Left ventricle myocardium inferior (tissue), 1 donor: ENCODE measurements around the gene SIRT2. TPM values are rescaled to one million over a fixed set of nuclear protein-coding genes. Genes with fewer than 3 reads are reported as not detected.

Source experiments
- DNase-seq: peaks from one replicate; pipeline ENCODE4 v3.0.0-alpha.2; 2020
- H3K27ac ChIP-seq: fragments of 200-600 bp; replicated peaks from 2 replicates; pipeline ENCODE4 v1.8.0; 2021
- H3K27me3 ChIP-seq: fragments of 200-600 bp; 2 replicates; pipeline ENCODE4 v1.8.0; 2021; ENCODE audit warnings: low read depth
- H3K36me3 ChIP-seq: fragments of 200-600 bp; 2 replicates; pipeline ENCODE4 v1.8.0; 2021
- H3K4me1 ChIP-seq: fragments of 200-600 bp; 2 replicates; pipeline ENCODE4 v1.8.0; 2021
- H3K4me3 ChIP-seq: fragments of 200-600 bp; 2 replicates; pipeline ENCODE4 v1.8.0; 2021; ENCODE audit warnings: mild to moderate bottlenecking, moderate library complexity
- H3K9me3 ChIP-seq: fragments of 200-600 bp; replicated peaks from 2 replicates; pipeline ENCODE4 v1.8.0; 2021
- intact Hi-C: fragments of 100-400 bp; cut with micrococcal nuclease; formaldehyde crosslinking; loops from one replicate; pipeline ENCODE4 v1.11.0; 2022
- total RNA-seq: library from RNA; stranded (reverse); fragmentation: NEBNext Ultra II Directional; extraction: Animal tissue kit (Norgen Biotek cat#: 25700); gene quantifications from one replicate; pipeline ENCODE4 v1.2.1, GENCODE V29; 2021
- TF ChIP-seq, protein P1 (sequence below): fragments of 200-600 bp; IDR thresholded peaks from 2 replicates; pipeline ENCODE4 v1.8.0; 2021; ENCODE audit warnings: antibody characterized with exemption, mild to moderate bottlenecking, borderline replicate concordance
- donor health status: DM: no; HTN: yes; CAD: no; lungs with severe emphysema.

Gene SIRT2
- total RNA-seq, 1 donor from 2014 or later, result 99.0 TPM

DNA sequence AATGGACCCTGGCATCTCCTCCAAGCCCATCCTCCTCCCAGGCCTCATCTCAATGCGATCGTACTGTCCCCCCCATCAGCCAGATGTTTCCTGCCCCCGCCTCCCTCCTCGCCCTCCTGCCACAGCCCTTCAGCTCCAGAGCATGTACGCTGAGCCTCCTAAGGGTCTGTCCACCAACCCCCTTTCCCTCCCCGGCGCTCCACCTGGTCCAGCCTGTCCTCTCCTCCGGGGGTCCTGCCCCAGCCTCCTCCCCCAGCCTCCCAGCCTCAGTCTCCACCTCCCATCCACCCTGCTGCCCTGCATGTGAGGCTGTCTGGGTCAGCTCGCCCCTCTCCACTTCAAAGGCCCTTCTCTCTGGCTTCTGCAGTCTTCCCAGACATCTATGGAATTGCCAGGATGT is 4.5 kb downstream of the SIRT2 start:
- H3K27me3 ChIP-seq, result no peaks in the 10 kb centered on the region
- intact Hi-C loops, result no loop called here
- no peak for DNase-seq
- H3K4me3 ChIP-seq, result no peak overlapping the region
- H3K4me1 ChIP-seq, result peaks cover 65% of the 10 kb centered on the region
- no peaks in the 10 kb centered on the region for H3K9me3 ChIP-seq
- H3K27ac ChIP-seq, result no peak overlapping the region
- TF ChIP-seq, protein P1, sequence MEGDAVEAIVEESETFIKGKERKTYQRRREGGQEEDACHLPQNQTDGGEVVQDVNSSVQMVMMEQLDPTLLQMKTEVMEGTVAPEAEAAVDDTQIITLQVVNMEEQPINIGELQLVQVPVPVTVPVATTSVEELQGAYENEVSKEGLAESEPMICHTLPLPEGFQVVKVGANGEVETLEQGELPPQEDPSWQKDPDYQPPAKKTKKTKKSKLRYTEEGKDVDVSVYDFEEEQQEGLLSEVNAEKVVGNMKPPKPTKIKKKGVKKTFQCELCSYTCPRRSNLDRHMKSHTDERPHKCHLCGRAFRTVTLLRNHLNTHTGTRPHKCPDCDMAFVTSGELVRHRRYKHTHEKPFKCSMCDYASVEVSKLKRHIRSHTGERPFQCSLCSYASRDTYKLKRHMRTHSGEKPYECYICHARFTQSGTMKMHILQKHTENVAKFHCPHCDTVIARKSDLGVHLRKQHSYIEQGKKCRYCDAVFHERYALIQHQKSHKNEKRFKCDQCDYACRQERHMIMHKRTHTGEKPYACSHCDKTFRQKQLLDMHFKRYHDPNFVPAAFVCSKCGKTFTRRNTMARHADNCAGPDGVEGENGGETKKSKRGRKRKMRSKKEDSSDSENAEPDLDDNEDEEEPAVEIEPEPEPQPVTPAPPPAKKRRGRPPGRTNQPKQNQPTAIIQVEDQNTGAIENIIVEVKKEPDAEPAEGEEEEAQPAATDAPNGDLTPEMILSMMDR, result no peak
- peaks cover 17% of the 10 kb centered on the region for H3K36me3 ChIP-seq

DNA sequence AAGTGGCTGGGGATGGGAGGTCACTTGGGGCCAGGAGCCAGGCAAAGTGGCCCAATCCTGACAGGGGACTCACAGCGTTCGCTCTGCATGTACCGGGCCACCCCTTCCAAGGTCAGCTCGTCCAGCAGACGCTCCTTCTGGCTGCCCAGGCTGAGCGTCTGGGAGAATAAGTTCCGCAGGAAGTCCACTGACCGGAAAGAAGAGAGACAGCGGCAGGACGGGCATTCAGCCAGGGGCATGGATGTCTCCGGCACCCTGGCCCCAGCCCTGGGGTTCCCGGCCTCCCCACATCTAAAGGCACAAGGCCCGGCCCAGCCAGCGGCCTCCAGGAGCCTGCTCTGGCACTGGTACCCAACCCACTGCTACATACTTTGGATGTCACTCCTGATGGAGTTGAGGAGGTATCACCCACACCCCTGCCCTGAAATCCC is 6.1 kb downstream of the SIRT2 start:
- peaks cover 54% of the 10 kb centered on the region for H3K4me1 ChIP-seq
- intact Hi-C loops, result no loop called here
- no peak for DNase-seq
- no peaks in the 10 kb centered on the region for H3K9me3 ChIP-seq
- no peaks in the 10 kb centered on the region for H3K27me3 ChIP-seq
- H3K27ac ChIP-seq, result peak overlapping the region; percentile 36
- H3K4me3 ChIP-seq, result no peak overlapping the region
- H3K36me3 ChIP-seq, result peaks cover 33% of the 10 kb centered on the region
- TF ChIP-seq, protein P1, result no peak

DNA sequence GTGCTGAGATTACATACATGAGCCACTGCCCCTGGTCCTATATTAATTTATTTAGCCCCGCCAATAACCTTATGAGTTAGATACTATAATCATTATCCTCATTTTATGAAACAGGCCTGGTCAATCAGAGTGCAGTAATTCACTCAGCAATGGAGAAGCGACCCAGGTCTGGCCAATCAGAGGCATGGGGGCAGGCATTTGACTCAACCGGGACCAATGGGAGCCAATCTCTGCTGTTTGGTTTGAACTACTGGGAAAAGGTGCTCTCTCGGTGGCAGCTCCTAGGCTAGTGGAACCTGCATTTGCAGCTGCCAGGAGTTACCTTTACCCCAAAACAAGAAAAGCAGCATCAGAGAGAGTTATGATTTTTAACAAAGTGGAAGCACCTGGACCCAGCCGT is 6.6 kb downstream of the SIRT2 start:
- peaks cover 38% of the 10 kb centered on the region for H3K36me3 ChIP-seq
- peak overlapping the region; percentile 36 for H3K27ac ChIP-seq
- TF ChIP-seq, protein P1, result no peak
- H3K27me3 ChIP-seq, result no peaks in the 10 kb centered on the region
- no peak overlapping the region for H3K4me3 ChIP-seq
- H3K9me3 ChIP-seq, result no peaks in the 10 kb centered on the region
- no peak for DNase-seq
- peaks cover 49% of the 10 kb centered on the region for H3K4me1 ChIP-seq
- intact Hi-C loops, result no loop called here

DNA sequence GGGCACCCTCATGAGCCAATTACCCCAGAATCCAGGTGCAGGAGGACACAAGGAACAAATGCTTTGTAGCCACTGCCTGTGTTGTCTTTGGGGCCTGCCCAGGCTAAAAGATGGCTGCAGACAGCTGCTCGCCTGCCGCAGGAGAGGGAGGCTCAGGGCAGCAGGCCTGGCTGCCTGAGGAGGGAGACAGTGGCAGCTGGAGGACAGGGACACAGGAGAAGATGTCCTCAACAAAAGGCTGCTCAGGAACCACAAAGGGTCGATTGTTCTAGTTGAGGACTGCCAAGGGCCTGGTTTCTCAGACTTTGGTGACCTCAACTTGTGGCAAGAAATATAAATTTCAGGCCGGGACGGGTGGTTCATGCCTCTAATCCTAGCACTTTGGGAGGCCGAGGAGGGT is 7.6 kb downstream of the SIRT2 start:
- intact Hi-C loops, result no loop called here
- no peaks in the 10 kb centered on the region for H3K9me3 ChIP-seq
- no peak overlapping the region for H3K4me3 ChIP-seq
- DNase-seq, result no peak
- TF ChIP-seq, protein P1, result no peak
- peaks cover 43% of the 10 kb centered on the region for H3K36me3 ChIP-seq
- H3K4me1 ChIP-seq, result peaks cover 43% of the 10 kb centered on the region
- H3K27ac ChIP-seq, result peak overlapping the region; percentile 65
- no peaks in the 10 kb centered on the region for H3K27me3 ChIP-seq

DNA sequence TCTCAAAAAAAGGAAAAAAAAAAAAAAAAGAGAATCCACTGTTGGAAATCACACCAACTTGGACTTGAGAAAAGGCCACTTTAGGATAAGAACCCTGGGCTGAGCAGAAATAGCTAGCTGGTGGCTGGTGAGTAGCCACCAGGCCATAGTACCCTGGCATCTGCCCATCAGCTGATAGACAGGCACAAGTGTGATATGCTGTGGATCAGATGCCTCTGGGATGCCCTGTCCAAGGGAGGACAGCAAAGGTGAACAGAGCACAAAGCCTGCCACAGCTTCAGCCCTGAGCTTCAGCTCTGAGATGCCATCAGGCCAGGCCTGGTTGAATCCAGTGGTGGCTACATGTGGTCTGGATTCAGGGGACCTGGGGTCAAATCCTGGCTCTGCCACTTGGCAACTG is 8.7 kb downstream of the SIRT2 start:
- intact Hi-C loops, result no loop called here
- Histone ChIP-seq H3K4me3 (no peak overlapping the region), H3K27me3 (no peaks in the 10 kb centered on the region), H3K9me3 (no peaks in the 10 kb centered on the region), H3K27ac (peak overlapping the region; percentile 65), H3K36me3 (peaks cover 43% of the 10 kb centered on the region), H3K4me1 (peaks cover 50% of the 10 kb centered on the region)
- no peak for DNase-seq
- TF ChIP-seq, protein P1, result no peak

DNA sequence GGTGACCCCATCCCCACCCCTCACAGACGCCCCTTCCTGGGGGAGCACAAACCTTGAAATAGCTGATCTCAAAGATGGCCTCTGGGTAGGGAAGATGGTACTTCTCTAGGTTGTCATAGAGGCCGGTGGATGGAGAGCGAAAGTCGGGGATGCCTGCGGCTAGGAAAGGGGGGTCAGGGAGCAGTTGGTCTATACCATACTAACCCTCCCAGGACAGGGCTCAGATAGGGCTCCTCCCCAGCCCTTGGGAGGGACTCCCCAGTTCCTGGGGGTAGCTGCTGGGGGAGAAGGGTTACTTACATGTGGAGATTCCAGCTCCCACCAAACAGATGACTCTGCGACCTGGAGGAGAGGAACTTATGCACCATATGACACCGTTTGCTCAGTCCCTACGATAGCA is 9.6 kb downstream of the SIRT2 start:
- no peaks in the 10 kb centered on the region for H3K27me3 ChIP-seq
- peaks cover 43% of the 10 kb centered on the region for H3K36me3 ChIP-seq
- intact Hi-C loops, result no loop called here
- DNase-seq, result no peak
- no peak overlapping the region for H3K4me3 ChIP-seq
- H3K9me3 ChIP-seq, result no peaks in the 10 kb centered on the region
- H3K4me1 ChIP-seq, result peaks cover 48% of the 10 kb centered on the region
- peak overlapping the region; percentile 65 for H3K27ac ChIP-seq
- TF ChIP-seq, protein P1, result no peak
